GF-D8 (cell line): ENCODE results near the gene SMYD3.

ENCODE experiments used
- DNase-seq: peaks from one replicate; lab custom pipeline; 2025; lab: John Stamatoyannopoulos, UW

Gene SMYD3

DNA sequence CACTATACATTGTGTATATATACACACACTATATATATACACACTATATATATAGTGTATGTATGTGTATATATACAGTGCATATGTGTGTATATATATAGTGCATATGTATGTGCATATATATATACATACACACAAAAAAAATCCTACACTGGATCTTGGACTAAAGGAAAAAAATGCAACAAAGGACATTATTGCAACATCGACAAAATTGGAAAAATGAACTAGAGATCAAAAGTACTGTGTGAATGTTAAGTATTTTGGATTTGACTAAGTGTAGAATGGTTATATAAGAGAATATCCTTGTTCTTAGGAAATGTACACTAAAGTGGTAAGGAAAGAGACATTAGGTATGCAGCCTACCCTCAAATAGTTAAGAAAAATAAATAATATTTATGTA lies 36.5 kb downstream of the SMYD3 start:
- no peak for DNase-seq

DNA sequence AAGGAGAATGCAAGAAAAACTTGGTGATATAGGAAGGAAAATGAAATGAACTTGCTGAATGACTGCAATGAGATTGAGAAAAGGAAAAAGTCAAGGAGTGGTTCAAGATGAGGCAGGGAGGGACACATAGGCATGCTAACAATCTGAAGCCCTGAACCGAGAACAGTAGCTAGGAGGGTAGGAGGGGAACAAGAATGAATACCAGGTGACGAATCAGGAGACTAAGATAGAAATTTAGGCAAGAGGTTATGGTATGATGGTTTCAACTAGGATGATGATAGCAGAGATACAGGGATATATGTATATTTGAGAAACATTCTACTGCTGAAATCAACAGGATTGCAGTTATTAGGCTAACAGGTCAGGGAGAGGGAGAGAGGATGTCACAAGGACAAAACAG lies 44.1 kb downstream of the SMYD3 start:
- DNase-seq = no peak

DNA sequence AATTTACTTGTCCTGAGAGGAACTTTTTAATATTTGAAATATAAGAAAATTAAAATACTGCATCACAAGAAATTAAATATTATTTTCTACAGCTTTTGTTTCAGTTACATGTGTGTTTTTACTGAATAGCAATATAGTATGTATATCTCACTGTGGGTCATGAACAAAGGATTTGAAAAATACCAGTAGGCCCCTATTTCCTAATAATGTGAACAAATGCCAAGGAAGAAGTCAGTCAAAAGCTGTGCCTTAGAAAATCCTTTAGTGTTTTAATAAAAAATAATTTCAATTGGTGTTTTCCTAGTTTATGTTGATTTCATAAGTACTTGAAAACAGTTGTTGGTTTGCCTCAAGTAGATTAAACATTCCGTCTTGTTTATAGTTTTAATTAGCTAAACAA lies 46.7 kb downstream of the SMYD3 start:
- DNase-seq = no peak

DNA sequence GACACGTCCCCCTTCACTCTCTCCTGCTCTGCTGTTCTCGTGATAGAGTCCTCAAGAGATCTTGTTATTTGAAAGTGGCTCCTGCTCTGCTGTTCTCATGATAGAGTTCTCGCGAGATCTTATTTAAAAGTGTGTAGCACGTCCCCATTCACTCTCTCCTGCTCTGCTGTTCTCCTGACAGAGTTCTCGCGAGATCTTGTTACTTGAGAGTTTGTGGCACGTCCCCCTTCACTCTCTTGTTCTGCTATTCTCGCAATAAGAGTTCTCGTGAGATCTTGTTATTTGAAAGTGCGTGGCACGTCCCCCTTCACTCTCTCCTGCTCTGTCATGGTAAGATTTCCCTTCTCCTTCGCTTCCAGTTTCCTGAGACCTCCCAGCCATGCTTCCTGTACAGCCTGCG lies 47.9 kb downstream of the SMYD3 start:
- DNase-seq = no peak

DNA sequence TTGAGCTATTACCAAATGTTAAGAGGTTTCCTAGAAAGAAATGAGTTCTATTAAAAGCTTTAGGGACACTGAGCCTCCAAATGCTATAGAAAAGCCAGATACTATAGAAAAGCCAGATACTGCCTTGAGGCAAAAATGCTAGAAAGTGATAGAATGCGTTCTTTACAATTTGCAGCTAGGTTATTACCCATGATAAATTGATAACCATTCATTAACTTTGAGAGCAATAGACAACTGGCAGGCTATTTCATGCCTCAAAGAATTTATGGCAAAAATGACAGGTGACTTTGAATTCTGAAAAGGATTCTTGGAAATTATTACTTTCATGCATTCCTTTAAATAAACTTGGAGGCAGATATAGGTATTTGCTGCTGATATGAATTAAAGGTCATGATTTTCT lies 51.6 kb downstream of the SMYD3 start:
- no peak for DNase-seq

DNA sequence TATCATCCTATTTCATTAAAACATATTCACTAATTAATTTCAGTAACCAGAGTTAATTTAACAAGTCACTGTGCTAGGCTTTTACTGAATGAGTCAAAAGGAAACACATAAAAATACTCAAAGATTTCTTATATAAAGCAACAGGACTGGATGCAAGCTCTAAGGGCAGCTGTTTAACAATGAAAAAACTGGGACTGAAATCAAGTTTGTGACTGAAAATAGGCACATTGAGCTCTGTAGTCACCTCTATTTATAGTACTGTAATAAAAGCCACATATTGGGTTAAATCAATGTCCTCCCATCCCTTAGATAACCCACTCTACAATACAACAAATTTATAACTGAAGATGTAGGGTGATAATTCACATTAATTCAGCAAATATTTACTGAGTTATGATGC lies 52.4 kb downstream of the SMYD3 start:
- no peak for DNase-seq

DNA sequence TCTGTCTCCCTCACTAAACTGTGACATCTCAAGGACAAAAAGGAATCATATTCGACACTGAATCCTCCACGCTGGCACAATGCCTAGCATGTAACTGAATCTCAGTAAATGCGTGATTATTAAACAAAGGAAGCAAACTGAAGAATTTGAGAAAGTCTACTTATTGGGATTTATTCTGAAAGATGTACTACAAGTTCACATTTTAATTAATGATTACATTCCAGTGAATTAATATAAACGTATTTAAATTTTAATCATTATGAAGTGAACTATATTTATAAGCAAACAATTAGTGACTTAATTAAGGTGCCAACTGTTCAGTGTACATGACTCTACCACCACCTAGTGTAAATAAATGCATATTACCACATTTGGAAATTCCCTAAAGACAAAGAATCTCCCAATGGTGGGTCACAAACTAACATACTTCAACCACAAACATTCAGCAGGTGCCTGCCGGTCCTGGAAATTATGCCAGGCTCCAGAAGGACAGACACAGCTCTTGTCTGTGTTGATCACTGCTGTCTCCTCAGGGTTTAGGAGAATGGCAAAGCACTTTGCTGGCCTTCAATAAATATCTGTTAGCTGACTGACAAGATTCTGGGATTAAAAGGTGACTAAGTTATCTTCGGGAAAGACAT lies 56.3 kb downstream of the SMYD3 start:
- no peak for DNase-seq

DNA sequence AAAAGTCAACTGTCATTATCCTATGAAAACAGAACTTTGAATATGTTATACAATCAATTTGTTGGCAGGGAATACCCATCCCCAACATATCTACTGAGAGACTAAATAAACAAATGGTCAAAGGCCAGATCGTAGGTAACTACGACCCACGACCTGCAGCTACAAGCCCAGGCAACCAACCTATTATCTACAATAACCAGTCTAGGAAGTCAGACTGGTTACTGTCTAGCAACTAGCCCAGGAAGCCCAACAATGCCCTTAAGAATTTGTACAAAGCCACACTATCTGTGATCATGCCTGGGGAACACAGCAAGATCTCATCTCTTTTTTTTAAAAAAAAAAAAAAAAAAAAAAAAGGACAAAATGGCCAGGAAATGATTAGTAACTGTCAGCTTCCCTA lies 58.7 kb downstream of the SMYD3 start:
- DNase-seq = no peak

DNA sequence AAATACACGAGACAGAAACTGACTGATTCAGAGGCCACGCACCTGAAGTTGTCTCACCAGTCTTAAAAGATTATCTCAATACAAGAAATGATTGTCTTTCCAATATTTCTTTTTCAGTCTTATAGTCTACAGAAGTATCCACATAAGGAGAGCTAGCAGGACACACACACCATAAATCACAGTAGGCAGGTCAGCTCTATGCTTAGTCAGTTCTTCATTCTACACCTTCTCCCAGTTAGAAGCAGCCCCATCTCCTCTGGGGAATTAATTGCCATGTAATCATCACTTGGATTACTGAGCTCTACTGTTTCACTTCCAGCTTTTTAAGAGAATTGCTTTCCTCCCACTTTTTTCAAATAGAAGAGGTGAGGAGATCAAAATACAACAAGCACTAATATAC lies 59.6 kb downstream of the SMYD3 start:
- DNase-seq = no peak

DNA sequence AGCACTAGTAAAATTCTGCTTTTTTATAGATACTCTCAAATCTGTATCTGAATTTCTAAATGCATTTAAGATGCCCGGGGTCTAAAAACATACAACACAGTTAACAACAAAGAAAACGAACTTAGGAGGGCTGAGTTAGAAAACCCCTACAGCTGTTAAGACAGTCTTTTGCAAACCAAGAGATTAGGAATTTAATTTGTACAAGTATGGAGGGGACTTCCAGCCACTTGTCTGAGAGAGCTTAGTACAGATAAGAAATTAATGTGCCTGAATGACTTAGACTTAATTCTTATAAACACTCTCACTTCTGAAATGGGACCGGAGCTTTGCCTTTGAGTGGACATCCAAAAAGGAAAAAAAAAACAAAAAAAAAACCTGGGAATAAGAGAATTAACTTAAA lies 61.6 kb downstream of the SMYD3 start:
- no peak for DNase-seq

DNA sequence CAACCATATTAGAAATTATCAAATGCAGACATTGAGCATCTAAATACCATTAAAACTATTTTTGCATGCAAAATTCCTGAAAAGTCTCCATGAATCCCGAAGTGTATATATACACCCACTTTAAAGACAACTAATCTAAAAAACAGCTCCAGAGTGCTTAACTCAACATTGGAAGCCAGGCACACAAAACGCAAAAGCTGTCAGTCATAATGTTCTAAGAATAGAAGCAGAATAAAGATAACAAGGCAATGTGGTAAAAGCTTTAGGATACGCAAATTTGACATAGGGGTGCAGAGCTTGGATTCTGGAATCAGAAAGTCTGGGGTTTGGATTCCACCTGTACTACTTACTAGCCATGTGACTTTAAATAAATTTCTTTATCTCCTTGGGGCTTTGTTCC lies 62.5 kb downstream of the SMYD3 start:
- DNase-seq = no peak

DNA sequence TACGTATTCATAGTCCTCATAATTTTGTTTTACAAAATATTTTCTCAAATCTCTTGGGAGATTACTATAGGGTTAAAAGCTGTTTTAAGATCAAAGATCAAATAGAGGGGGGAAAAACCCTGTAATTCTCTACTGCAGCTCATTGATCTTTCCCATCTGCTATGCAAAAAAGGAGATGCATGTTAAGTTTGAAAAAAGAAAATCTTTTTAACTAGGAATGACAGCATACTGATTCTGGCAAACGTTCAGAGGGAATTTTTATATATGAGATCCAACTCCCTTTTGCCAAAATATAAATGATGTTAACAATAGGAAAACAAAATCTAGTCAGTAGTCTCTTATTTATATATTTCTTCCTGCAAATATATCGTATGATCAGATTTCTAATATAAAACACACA lies 69.1 kb downstream of the SMYD3 start:
- DNase-seq = no peak

DNA sequence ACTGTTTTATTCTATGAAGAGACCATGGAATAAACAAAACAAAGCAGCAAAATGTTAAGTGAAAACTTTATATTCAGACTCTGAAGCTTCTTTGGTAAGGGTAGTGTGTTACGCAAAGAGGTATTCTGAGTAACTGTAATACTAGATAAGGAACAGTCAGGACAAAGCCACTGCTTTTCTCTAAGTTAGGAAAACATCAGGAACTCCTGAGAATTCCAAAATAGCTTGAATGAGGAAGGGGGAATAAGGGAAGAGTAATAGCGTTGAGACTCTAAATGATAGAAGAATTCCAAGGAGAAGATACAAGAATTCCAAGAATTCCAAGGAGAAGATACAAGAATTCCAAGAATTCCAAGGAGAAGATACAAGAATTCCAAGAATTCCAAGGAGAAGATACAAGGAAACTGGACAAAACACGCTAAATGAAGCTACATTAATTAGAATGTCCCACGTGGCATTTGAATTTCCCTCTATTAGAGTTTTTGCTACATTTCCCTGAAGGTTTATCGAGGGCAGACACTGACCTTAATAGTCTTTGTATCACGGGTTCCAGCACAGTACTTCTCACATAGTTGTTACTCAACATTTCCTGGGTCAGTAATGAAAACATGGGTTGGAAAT lies 71.5 kb downstream of the SMYD3 start:
- no peak for DNase-seq

DNA sequence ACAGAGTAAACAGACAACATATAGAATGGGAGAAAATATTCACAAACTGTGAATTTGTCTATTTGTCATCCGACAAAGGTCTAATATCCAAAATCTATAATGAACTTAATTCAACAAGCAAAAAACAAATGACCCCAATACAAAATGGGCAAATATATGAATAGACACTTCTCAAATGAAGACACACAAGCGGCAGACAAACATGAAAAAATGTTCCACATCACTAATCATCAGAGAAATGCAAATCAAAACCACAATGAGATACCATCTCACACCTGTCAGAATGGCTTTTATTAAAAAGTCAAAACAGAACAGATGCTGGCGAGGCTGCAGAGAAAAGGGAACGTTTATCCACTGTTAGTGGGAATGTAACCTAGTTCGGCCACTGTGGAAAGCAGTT lies 72.7 kb downstream of the SMYD3 start:
- DNase-seq = no peak

DNA sequence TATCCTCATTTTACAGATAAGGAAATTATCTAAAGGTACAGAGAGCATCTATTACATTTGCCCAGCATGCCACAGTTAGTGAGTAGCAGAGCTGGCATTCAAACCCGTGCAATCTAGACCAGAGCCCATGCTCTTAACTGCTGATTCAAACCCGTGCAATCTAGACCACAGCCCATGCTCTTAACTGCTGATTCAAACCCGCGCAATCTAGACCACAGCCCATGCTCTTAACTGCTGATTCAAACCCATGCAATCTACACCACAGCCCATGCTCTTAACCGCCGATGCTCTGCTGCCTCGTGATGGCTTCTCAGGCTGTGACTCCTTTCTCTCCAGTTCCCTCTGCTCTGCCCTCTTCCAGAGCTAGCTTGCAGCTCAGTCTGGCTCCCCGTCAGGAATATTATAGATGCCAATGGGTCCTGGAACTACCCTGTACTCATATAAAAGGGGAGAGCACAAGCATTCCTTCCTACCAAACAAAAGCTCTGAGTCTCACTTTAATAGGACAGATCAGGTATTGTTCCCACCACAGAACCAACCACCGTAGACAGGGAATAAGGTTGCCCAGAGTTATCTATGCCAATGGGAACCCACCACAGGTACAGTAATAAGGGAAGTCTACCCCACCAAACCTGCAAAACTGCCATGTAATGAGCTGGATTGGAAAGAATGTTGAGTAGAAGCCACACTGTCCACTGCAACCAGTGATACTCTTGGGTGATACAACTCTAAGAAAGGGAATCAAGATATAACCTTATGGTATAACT lies 78.4 kb downstream of the SMYD3 start:
- DNase-seq = no peak

DNA sequence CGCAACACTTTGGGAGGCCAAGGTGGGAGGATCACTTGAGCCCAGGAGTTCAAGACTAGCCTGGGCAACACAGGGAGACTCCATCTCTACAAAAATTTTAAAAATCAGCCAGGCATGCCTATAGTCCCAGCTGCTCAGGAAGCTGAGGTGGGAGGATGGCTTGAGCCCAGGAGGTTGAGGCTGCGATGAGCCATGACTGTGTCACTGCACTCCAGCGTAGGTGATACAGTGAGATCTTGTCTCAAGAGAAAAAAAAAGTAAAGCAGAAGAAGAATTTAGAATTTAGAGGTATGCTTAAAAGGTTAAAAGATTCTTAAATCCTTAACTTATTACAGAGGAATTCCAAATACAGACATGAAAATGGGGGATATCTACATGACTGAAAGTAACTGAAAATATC lies 79.5 kb downstream of the SMYD3 start:
- DNase-seq = no peak

DNA sequence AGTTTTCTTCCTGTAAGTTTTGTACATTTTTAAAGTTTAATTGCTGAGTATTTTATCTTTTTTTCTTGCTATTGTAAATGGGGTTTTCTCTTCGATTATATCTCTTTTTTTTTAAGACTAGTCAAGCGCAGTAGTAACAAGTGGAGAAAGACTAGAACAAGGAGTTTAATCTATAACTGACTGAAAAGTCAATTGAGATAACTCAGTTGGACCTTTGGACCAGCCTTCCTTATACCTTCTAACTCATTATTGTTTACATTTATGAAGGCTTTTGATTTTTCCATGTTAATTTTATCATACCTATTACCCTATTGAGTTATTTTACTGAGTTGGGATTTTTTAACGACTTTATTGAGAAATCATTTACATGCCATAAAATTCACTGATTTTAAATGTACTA lies 81.2 kb downstream of the SMYD3 start:
- DNase-seq = no peak

DNA sequence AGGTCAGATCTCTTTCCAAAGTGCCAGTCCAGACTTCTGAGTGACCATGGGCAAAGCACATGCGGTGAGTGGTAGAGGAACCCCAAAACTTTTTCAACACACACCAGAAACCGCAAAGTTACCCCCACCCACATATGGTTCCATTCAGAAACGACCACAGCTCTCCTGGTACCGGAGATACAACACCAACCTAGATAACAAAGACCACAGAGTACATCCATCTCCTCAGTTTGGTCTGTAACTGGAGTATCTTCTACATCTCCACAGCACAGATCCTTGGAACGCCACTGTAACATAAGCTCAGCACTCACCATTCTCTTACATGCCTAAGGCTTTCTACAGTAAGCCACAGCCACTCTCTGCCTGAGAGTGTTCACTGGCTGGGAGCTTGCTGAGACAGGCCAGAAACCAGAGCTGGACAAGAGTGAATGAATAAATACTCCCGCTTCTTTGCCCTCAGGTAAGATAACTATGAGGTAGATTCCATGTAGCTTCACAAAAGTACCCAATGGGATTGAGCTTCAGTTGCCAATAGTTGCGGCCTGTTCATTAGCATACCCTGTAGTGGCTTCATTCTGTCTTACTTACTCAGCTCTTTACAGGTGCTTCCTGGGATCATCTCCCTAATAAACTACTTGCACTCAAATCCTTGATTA lies 81.8 kb downstream of the SMYD3 start:
- no peak for DNase-seq

DNA sequence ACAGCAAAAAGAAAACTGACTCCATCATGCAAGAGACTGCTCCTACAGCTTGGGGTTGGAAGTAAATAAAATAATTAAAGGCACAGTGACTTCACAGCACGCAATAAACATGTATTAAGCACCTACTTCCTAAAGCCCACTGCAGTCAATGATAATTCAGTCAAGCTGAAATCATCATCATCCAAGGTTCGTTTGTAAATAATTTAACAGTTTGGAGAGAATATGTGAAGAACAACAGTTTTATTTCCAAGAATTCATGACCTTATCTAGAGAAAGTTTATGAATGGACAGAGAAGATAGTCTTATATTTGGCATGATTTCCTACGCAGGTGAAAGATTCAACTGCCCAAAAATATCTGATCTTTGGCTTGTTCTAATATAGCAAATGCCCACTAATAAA lies 86.8 kb downstream of the SMYD3 start:
- DNase-seq = no peak

DNA sequence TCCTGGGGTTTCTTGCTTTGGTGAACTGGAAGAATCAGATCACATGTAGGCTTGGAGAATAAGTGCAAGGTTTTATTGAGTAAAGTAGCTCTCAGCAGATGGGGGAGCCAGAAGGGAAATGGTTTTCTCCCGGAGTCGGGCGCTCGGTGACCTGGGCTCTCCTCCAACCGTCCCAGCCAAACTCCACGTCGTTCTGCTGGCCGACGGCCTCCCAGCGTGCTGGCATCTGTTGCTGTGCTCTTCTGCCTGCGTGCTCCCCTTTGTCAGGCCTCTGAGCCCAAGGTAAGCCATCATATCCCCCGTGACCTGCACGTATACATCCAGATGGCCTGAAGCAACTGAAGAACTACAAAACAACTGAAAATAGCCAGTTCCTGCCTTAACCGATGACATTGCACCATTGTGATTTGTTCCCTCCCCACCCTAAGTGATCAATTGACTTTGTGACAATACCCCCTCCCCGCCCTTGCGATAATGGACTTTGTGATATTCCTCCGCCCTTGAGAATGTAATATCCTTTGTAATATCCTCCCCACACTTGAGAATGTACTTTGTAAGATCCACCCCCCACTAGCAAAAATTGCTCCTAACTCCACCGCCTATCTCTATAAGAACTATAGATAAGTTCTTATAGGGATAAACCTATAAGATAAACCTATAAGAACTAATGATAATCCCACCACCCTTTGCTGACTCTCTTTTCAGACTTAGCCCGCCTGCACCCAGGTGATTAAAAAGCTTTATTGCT lies 88.3 kb downstream of the SMYD3 start:
- no peak for DNase-seq

DNA sequence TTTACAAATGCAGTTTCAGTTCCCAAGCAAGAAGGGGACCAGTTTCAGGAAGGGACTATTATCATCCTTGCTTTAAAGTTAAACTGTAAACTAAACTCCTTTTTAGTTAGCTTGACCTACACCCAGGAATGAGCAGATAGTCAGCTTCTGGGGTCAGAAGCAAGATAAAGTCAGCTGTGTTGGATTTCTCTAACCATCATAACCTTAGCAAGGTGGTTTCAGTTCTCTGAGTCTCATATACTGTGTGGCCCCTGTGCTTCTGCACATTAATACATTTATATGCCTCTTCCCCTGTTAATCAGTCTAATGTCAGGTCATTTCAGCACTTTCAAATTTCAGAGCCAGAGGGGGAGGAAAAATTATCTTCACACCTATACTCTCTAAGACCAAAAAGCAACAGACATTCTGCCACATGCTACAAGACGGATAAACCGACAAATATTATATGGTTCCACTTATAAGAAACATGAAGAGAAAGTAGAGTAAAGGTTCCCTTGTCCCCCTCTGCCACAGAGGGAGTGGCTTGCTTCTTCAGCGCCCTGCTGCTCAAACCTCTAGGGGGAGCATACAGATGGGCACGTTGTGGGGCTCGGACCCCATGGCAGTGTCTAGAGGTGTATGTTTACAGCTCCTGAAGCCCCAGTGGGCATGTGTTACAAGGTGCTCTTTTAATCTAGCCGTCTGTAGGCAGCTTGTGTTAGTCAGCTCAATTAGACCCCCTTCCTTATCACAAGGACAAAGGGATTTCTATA lies 89.1 kb downstream of the SMYD3 start:
- no peak for DNase-seq
